Right ventricle myocardium superior (tissue), 1 donor: ENCODE data around the gene FBN2. TPM values are rescaled to one million over a fixed set of nuclear protein-coding genes. Genes with fewer than 3 reads are reported as not detected.
"Not testable (repeated sequence)": the region's sequence is repeated elsewhere in the genome, so short reads cannot be mapped to it uniquely, and the experiment has no call there.

Experiments
- ATAC-seq: fragments of 200-7000 bp; cut with Tn5 transposase; one replicate; pipeline ENCODE4 v1.9.1; 2020; ENCODE audit warnings: mild to moderate bottlenecking; ENCODE audit not compliant: poor library complexity
- DNase-seq: peaks from one replicate; pipeline ENCODE4 v3.0.0-alpha.2; 2020
- intact Hi-C: fragments of 100-400 bp; cut with DNase I; formaldehyde crosslinking; loops from one replicate; pipeline ENCODE4 v1.11.2; 2022
- total RNA-seq: library from RNA; stranded (reverse); fragmentation: NEBNext Ultra II Directional; extraction: Animal tissue kit (Norgen Biotek cat#: 25700); gene quantifications from one replicate; pipeline ENCODE4 v1.2.1, GENCODE V29; 2021
- donor health status: DM: no; HTN: yes; CAD: no; lungs with severe emphysema.

The FBN2 gene
- total RNA-seq, 1 donor from 2014 or later, result 23.5 TPM

GRCh38 chr5:128536254-128537220 lies 1.5 kb downstream of the FBN2 start:
- intact Hi-C loops, result no loop called here
- peak; percentile 19 for ATAC-seq
- no peak for DNase-seq

GRCh38 chr5:128535251-128535650 lies 2.8 kb downstream of the FBN2 start:
- intact Hi-C loops, result no loop called here
- DNase-seq (no peak), ATAC-seq (no peak)

- DNase-seq, result no peak
- intact Hi-C loops, result no loop called here
- ATAC-seq, result no peak
These were observed 3.3 kb downstream of the FBN2 start for GRCh38 chr5:128534726-128535125.

GRCh38 chr5:128532776-128533175 lies 5.3 kb downstream of the FBN2 start:
- DNase-seq (no peak), ATAC-seq (no peak)
- intact Hi-C loops, result no loop called here

GRCh38 chr5:128532127-128532526 lies 5.9 kb downstream of the FBN2 start:
- ATAC-seq (no peak), DNase-seq (no peak)
- intact Hi-C loops, result no loop called here

GRCh38 chr5:128528637-128529255 lies 9.3 kb downstream of the FBN2 start:
- ATAC-seq (no peak), DNase-seq (no peak)
- intact Hi-C loops, result no loop called here

GRCh38 chr5:128528126-128528525 lies 9.9 kb downstream of the FBN2 start:
- DNase-seq, result no peak
- intact Hi-C loops, result no loop called here
- no peak for ATAC-seq

- DNase-seq (no peak), ATAC-seq (no peak)
- intact Hi-C loops, result no loop called here
These were observed 11.0 kb downstream of the FBN2 start for GRCh38 chr5:128527077-128527476.

- no peak for ATAC-seq
- DNase-seq, result no peak
- intact Hi-C loops, result no loop called here
These were observed 15.7 kb downstream of the FBN2 start for GRCh38 chr5:128522336-128522735.

- intact Hi-C loops, result no loop called here
- ATAC-seq (no peak), DNase-seq (no peak)
These were observed 18.2 kb downstream of the FBN2 start for GRCh38 chr5:128519827-128520226.

GRCh38 chr5:128516978-128517377 lies 21.1 kb downstream of the FBN2 start:
- ATAC-seq, result no peak
- intact Hi-C loops, result no loop called here
- no peak for DNase-seq

GRCh38 chr5:128513806-128514205 lies 24.2 kb downstream of the FBN2 start:
- intact Hi-C loops, result no loop called here
- ATAC-seq (peak; percentile 65), DNase-seq (no peak)

GRCh38 chr5:128512894-128513293 lies 25.2 kb downstream of the FBN2 start:
- ATAC-seq, result peak; percentile 80
- DNase-seq, result no peak
- intact Hi-C loops, result no loop called here

- intact Hi-C loops, result no loop called here
- no peak for ATAC-seq
These were observed 31.4 kb downstream of the FBN2 start for GRCh38 chr5:128506643-128507042.

GRCh38 chr5:128503727-128504126 lies 34.3 kb downstream of the FBN2 start:
- ATAC-seq, DNase-seq, intact Hi-C loops: not testable (repeated sequence)

More at GRCh38 chr5:128506643-128507042, 31.4 kb downstream of the FBN2 start:
- no peak for DNase-seq

- intact Hi-C loops, result loop anchor here (2.0 kb wide), 1 partner anchor 284 kb away; no protein-coding TSS in a partner anchor
- peak; percentile 65 for ATAC-seq
- DNase-seq, result no peak
These were observed 39.1 kb downstream of the FBN2 start for GRCh38 chr5:128498844-128499455.

- intact Hi-C loops, result no loop called here
- DNase-seq, result no peak
- no peak for ATAC-seq
These were observed 43.5 kb downstream of the FBN2 start for GRCh38 chr5:128494516-128494915.

- ATAC-seq (no peak), DNase-seq (no peak)
- intact Hi-C loops, result no loop called here
These were observed 44.3 kb downstream of the FBN2 start for GRCh38 chr5:128493657-128494329.

GRCh38 chr5:128491291-128491690 lies 46.8 kb downstream of the FBN2 start:
- intact Hi-C loops, result no loop called here
- DNase-seq, result no peak
- ATAC-seq, result peak; percentile 46
